Ishikawa (cell line): ENCODE measurements around the gene ASS1.

Experiments used
- CEBPB ChIP-seq: IDR thresholded peaks from 2 replicates; pipeline ENCODE4 v1.6.1; 2012
- CREB1 ChIP-seq: IDR thresholded peaks from 2 replicates; pipeline ENCODE4 v1.6.1; 2012; ENCODE audit warnings: low read depth
- EGR1 ChIP-seq: IDR thresholded peaks from 2 replicates; pipeline ENCODE4 v1.6.1; 2012
- EP300 ChIP-seq: IDR thresholded peaks from 2 replicates; pipeline ENCODE4 v1.6.1; 2012; ENCODE audit warnings: borderline replicate concordance
- FOXM1 ChIP-seq: IDR thresholded peaks from 2 replicates; pipeline ENCODE4 v1.6.1; 2012; ENCODE audit warnings: low read depth, borderline replicate concordance
- MAX ChIP-seq: IDR thresholded peaks from 2 replicates; pipeline ENCODE4 v1.6.1; 2012
- NFIC ChIP-seq: IDR thresholded peaks from 2 replicates; pipeline ENCODE4 v1.6.1; 2012
- RAD21 ChIP-seq: IDR thresholded peaks from 2 replicates; pipeline ENCODE4 v1.6.1; 2012; ENCODE audit warnings: low read depth
- REST ChIP-seq: IDR thresholded peaks from 2 replicates; pipeline ENCODE4 v1.6.1; 2012; ENCODE audit warnings: low read depth, mild to moderate bottlenecking
- TAF1 ChIP-seq: IDR thresholded peaks from 2 replicates; pipeline ENCODE4 v1.6.1; 2012; ENCODE audit warnings: low read depth, mild to moderate bottlenecking
- TCF12 ChIP-seq: IDR thresholded peaks from 2 replicates; pipeline ENCODE4 v1.6.1; 2012; ENCODE audit warnings: low read depth
- TEAD4 ChIP-seq: IDR thresholded peaks from 2 replicates; pipeline ENCODE4 v1.6.1; 2012
- USF1 ChIP-seq: IDR thresholded peaks from 2 replicates; pipeline ENCODE4 v1.6.1; 2012
- YY1 ChIP-seq: IDR thresholded peaks from 2 replicates; pipeline ENCODE4 v1.6.1; 2012; ENCODE audit warnings: low read depth
- ZBTB7A ChIP-seq: IDR thresholded peaks from 2 replicates; pipeline ENCODE4 v1.6.1; 2012; ENCODE audit warnings: low read depth

ASS1 gene

GRCh38 chr9:130473009-130473408 is 28.2 kb downstream of the ASS1 start:
- TF ChIP-seq EP300 (no peak), NFIC (no peak), EGR1 (no peak), REST (no peak), FOXM1 (no peak), USF1 (no peak), TEAD4 (no peak)

- TF ChIP-seq CREB1: no peak
- TF ChIP-seq TCF12: no peak
- TF ChIP-seq REST: no peak
- TF ChIP-seq EGR1: no peak
- TF ChIP-seq TEAD4: no peak
- no peak for TF ChIP-seq RAD21
- TF ChIP-seq EP300: no peak
- no peak for TF ChIP-seq ZBTB7A
- TF ChIP-seq NFIC: no peak
- no peak for TF ChIP-seq MAX
- TF ChIP-seq TAF1: no peak
- no peak for TF ChIP-seq YY1
- TF ChIP-seq CEBPB: no peak
- TF ChIP-seq USF1: no peak
- no peak for TF ChIP-seq FOXM1
Observed at GRCh38 chr9:130473566-130473965, 28.8 kb downstream of the ASS1 start.

- TF ChIP-seq USF1 (no peak), CEBPB (no peak), EP300 (no peak), TAF1 (no peak), TEAD4 (no peak), REST (no peak)
Observed at GRCh38 chr9:130474106-130474505, 29.3 kb downstream of the ASS1 start.

GRCh38 chr9:130476151-130476730 is 31.5 kb downstream of the ASS1 start:
- TF ChIP-seq CREB1 (no peak), CEBPB (no peak), NFIC (no peak), EP300 (no peak), ZBTB7A (no peak), YY1 (no peak), EGR1 (no peak), MAX (no peak), FOXM1 (no peak), TAF1 (no peak), TCF12 (no peak)

- TF ChIP-seq MAX: no peak
- no peak for TF ChIP-seq FOXM1
- TF ChIP-seq CEBPB: no peak
- TF ChIP-seq NFIC: no peak
- TF ChIP-seq RAD21: no peak
- no peak for TF ChIP-seq EGR1
Observed at GRCh38 chr9:130477564-130477963, 32.8 kb downstream of the ASS1 start.
